Activated CD4-positive, alpha-beta T cell treated with anti-CD3 and anti-CD28 coated beads for 4 hours (primary cell): ENCODE measurements around the gene C6.

Source experiments
- DNase-seq, 2 donors: peaks; one replicate each; pipeline ENCODE4 v3.0.0-alpha.2; 2020

The C6 gene

GRCh38 chr5:41115281-41115680 lies 98.1 kb downstream of the C6 start:
- DNase-seq, result no peak

GRCh38 chr5:41112486-41113455 lies 100.6 kb downstream of the C6 start:
- no peak for DNase-seq

GRCh38 chr5:41109186-41109585 lies 104.1 kb downstream of the C6 start:
- no peak for DNase-seq

GRCh38 chr5:41102341-41102740 lies 111.0 kb downstream of the C6 start:
- no peak for DNase-seq

- DNase-seq, result no peak
Measured at GRCh38 chr5:41097642-41098041, 115.7 kb downstream of the C6 start.

- DNase-seq, result no peak
Measured at GRCh38 chr5:41095324-41096101, 117.8 kb downstream of the C6 start.

GRCh38 chr5:41094871-41095270 lies 118.5 kb downstream of the C6 start:
- no peak for DNase-seq

GRCh38 chr5:41093803-41094202 lies 119.5 kb downstream of the C6 start:
- DNase-seq, result no peak
